GM21526 (cell line): ENCODE data around the gene PTPRN2.
"Not testable (repeated sequence)": the region's sequence is repeated elsewhere in the genome, so short reads cannot be mapped to it uniquely, and the experiment has no call there.

Experiments used
- ATAC-seq: cut with Tn5 transposase; IDR thresholded peaks from one replicate; pipeline ENCODE4 v1.9.1; 2021; ENCODE audit warnings: moderate library complexity; ENCODE audit not compliant: unreplicated experiment, low FRiP score

Gene PTPRN2

DNA sequence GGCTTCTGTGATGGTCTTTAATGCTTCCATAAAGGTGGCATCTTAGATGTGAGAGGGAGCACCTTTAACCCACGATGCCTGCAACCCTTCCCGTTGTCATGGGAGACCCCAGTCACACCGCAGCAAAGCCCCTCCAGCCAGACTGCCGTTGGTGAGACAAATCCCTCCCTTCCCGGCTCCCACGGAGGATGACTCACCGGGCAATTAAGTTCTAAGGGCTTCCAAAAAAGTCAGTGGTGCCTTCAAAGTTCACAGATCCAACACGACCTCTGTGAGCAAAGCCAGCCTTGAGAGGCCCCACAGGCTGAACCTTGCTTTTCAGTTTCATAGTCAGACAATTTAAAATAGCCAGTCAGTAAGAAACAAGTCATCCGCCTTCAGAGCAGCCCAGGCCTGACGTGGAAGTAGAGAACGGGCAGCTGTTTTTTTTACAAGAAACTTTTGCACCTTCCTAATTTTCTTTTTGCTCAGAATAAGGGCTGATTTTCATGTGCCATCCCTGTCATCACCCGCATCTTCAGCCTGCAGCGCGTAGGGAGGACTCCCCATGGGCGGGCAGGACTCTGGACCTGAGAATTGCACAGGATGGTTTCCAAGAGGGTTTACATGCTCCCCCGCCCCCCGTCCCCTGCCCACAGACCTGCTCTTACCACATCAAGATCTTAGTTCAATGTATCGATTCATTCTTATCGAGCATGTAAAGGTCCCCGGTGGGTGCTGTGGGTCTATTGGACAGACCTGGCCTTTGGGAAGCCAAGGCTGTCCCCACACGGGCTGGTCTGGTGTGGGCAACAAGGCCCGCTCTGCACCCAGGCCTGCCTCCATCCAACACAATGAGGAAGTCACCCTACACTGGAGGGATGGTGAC is 916.9 kb downstream of the PTPRN2 start:
- ATAC-seq = no peak

DNA sequence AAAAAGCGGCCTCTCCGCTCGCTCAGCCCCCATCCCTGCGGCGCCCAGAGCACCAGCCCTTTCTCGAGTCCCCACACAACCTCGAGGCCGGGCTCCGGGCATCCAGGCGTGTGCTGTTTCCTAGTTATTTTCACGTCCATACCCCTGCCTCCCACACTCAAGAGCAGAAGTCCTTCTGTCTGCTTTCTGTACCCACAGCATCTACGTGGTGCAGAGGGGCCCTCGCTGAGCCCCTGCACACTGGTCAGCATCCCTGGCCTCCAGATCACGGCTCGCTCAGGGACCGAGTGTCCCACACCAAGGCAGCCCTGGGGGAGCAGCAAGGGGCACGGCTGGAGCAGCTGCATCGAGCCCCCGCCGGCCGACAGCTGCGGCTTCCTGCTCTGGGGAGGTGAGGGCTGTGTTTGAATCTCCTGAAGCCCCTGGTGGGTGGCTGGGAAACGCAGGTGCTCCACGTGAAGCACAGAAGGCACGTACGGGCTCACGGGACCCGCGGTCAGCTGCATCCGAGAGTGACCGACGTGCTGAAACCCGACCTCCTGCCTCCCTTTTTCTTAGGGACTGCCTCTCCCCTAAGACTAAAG is 917.8 kb downstream of the PTPRN2 start:
- ATAC-seq = no peak

DNA sequence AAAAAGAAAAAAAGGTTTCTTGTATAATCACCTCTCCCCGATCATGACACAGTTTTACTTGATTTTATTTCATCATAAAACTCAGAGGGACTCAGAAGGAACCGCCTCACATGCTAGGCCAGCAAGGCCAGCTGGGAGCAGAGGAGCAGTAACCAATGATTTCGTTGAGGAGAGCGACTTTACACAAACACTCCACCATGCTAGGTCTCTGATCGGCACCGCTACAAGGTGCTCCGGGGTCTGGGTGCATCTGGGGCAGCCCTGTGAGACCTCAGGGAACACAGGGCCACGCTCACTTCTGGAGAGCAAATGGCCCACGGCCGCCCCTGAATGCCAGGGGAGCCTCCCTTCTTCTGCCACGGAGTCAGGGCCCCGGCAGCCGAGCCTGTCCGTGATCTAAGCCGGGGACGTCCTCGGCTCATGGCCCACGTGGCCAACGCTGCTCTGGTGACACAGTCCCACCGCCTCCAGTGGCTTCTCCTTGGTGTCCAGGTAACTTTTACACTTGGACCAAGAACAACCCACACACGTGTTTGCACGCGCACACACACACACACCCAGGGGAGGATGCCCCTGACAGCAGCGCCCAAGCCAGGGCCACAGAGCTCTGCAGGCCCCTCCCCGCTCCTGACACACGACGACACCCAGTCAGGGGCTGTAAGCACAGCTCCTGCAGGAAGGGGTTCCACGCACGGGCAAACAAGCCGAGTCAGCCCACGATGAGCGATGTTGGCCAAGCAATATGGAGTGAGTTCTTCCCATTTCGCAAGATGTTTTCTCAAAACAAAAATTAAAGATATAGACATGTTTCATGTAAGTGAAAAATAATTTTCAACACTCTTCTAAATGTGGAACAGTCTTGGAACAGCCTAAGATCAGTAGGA is 918.5 kb downstream of the PTPRN2 start:
- ATAC-seq = no peak

DNA sequence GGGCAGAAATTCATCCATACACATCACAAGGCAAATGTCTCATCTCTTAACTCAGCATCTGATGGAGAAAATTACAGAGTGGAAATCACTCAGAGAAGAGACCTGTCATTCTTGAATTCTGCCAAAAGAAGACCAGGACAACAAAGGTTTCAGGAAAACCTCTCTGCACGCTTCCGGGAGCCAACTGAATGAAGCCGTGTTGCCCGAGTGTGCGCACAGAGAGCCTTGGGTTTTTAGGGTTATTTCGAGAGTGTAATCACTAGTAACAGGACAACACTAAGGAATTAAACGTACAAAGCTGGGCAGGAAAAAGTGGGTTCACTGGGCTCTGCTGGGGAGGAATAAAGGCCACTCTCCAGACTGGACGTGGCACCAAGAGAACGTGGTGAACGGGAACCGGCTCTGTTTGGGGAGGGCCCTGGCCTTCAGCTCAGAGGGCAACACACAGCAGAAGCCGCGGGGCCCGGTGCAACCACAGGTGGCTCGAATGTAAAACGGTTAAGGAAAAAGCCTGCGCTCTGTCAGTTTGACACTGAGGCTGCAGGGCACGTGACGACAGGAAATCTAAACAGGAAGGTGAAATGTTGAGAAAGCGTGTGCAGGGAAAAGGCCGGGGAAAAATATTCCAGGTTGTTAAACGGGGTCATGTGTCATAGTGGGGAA is 919.3 kb downstream of the PTPRN2 start:
- no peak for ATAC-seq

DNA sequence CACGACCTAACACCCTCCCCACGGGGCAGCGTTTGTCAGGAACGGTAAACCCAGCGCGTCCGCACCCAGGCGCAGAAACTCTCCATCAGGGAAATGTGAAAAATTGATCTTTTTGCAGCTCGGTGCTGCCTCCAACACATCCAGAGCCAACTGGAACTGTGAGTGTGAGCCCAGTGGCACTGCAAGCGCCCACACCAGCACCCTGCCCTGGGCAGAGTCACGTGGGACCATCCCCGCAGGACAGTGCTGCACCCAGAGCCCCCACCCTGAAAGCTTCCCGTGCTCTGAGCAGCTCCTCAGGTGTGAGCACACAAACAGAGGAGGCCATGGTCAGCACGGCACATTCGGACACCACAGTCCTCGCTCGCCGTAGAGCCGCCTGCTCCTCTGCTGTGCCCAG is 919.9 kb downstream of the PTPRN2 start:
- ATAC-seq = no peak

DNA sequence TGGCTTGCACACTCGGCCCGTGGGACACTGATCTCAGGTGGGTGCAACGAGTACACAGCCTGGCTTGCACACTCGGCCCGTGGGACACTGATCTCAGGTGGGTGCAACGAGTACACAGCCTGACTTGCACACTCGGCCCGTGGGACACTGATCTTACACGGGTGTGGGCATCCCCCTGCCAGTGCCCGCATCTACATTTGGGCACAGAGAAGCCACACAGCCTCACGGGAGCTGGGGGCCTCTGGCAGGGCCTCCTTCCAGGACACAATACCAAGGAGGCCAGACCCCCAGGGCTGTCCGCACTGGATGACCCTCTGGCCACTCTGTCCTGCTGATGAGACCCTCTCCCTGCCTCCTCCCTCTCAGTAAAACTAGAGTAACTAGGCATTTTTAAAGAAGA is 920.4 kb downstream of the PTPRN2 start:
- ATAC-seq = no peak

DNA sequence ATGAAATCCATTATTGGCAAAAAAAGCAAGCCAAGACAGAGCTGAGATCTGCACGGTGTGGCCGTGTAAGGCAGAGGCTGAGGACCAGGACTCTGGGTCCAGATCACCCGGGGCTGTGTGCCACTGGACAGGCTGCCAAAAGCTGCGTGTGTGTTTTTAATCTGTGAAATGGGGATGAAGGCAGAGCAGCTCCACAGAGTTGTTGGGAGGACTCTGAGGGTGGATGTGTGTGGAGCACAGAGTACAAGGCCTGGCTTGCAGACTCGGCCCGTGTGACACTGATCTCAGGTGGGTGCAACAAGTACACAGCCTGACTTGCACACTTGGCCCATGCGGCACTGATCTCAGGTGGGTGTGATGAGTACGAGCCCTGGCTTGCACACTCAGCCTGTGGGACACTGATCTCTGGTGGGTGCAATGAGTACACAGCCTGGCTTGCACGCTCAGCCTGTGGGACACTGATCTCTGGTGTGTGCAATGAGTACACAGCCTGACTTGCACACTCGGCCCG is 921.0 kb downstream of the PTPRN2 start:
- no peak for ATAC-seq

DNA sequence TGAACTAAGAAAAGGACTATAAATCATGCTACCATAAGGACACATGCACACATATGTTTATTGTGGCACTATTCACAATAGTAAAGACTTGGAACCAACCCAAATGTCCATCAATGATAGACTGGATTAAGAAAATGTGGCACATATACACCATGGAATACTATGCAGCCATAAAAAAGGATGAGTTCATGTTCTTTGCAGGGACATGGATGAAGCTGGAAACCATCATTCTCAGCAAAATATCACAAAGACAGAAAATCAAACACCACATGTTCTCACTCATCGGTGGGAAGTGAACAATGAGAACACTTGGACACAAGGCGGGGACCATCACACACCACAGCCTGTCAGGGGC is 922.0 kb downstream of the PTPRN2 start:
- ATAC-seq = not testable (repeated sequence)

DNA sequence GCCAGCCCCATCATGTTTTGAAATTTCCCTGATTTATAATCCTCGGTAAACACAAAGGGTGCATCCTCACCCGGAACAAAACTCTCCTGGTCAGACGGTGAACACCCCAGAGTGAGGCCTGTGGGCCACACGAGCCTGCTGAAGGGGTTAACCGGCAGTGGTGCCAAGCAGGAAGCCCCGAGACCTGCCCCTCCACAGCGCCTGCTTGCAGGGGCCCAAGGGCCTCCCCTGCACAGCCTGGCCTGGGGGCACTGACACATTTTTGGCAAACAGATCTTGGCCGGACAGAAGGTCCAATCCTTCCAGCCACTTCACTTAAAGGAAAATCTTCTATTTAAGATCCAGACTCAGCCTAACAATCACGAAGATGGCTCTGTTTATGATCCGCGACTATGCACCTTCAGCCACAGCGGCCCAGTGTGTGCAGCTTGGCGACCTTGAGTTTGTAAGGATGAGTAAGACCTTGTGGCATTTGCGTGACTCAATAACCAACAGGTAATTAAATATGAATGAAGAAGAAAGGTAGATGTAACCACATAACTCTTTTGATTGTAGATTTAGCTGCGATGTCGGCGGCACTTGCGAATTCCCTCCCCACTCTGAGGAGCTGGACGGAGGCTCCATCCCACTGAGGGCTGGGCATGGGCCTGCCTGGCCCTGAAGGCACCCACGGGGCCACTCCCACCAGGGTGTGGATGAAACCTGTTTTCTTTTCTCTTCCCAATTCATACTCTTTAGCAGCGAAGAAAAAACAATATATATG is 922.6 kb downstream of the PTPRN2 start:
- no peak for ATAC-seq

DNA sequence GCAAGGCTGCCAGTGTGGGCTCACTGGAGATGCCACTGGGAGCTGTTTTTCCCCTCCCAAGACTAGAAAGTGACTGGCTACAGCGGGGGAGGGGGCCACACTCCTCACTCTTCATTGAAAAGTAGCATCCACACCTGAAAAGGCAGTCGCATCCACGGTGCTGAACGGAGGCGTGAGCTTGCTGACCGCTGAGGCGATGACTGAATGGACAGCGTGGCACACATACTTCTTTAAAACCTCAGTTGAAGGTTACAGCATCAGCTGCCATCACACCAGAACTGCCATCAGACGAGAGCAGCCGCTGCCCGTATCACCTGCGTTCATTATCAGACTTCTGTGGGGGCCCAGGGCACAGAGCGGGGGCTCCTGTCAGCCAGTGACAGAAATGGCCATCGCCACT is 923.6 kb downstream of the PTPRN2 start:
- no peak for ATAC-seq

DNA sequence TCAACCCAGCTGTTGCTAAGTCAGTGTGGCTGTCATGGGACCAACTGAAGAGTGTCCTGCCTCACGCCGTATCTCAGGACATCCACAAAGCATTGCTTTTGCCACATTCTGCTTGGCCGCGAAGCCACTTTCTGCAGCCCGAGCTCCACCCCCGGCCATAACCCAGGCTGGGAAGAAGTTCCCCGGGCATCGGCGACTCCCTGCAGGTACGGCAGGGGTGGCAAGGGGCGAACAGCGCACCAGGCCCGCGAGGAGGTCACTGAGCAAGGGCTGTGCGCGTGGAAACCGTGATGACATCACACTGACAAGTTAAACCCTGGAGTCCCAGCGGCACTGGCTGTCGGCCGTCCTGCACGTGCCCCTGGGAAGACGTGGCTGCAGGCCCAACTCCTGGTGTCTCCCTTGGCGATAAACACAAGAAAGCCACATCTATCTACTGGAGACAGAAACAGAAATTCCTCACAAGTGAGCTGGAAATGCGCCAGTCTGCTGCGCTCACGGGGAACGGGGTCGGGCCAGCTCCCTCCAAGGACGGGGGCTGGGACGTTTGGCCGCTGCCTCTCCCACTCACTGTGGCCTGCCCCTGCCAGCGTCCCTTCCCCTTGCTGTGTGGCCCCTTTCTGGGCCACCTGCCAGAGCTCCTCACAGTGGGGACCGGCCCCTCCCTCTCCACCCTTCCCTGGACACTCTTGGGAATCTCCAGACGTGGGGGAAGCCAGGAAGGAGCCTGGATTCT is 924.5 kb downstream of the PTPRN2 start:
- no peak for ATAC-seq

DNA sequence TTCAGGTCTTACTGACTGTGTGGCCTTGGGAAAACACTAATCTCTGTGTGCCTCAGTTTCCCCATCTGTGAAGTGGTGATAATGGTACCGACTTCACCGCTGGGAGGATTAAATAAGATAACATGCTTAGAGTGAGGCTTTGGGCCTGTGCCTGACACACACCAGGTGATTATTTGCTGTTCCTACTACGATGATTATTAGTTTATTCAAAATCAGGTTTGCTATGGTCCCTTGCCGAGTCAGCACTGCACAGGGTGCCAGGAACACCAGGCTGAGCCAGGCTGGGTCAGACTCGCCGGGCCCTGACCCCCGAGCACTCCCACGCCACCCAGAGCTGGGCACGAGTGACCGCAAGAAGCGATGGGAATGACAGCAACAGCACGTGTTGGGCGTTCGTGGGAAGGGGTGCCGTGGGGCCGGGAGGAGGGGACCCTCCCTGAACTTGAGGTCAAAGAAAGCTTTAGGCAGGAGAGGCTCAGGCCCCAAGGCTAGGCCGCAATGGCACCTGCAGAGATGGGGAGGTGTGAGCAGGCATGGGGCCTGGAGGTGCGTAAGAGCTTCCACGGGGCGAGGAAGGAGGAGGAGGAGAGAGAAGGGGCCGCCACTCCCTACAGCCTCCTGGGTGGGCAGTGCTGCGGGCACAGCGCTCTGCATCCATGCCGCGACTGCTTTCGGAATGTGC is 925.4 kb downstream of the PTPRN2 start:
- ATAC-seq = no peak

DNA sequence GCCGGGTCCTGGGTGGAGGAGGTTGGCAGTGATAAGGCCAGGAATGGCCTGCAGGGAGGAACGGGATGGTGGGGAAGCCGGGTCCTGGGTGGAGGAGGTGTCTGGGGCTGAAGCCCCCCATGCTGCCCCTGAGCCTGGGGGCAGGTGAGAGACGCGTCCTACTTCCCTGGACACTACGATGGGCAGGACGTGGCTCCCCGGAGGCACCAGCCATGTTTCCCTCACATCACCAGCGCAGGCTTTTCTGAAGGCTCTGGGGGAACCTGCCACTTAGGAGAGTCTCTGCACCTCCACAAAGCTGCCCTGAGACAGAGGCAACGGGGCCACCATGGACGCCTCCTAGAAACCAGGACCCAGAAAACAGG is 926.0 kb downstream of the PTPRN2 start:
- ATAC-seq = no peak

DNA sequence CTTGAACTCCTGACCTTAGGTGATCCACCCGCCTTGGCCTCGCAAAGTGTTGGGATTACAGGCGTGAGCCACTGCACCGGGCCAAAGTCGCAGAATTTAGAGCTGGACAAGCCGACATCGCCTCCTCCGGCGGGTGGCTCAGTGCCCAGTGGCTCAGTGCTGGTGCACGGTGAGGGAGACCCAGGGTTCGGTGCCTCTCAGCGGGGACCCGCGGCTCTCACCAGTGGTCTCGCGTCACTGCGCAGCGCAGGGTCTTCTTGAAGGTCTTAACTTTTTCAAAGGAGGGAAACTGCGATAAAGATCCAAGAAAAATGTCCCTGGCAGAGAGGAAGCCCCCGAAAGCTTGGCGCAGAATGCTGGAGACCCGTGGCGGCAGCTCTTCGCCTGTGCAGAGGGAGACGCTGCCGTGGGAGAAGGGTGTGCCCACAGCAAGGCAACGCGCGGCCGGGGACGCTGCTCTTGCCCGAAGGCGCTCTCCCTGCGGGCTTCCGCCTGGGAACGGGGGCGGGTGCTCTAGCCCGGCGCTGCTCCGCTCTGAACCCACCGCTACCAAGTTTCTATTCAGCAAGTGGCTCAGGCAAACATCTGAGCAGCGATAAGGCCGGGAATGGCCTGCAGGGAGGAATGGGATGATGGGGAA is 926.5 kb downstream of the PTPRN2 start:
- ATAC-seq = no peak

DNA sequence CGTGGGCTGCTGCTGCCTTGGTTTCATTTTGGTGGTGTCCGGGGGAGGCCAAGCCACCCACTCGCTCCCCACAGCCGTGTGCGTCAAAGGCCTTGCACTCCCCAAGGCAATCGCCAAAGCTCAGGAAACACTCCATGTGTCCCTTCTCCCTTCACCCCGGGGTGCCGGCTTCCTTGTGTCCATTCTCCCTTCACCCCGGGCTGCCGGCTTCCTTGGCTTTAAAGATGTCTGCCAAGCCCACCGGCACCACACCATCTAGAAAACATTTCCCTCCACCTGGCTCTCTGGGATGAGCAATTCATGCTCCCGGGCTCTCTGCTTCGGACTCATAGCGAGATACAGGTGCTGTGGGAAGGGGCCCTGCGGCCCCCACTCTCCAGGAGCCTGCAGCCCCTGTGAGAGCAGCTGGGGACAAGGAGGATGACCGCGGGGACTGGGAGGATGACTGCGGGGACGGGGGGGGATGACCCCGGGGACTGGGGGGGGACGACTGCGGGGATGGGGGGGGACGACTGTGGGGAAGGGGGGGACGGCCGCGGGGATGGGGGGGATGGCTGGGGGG is 928.7 kb downstream of the PTPRN2 start:
- no peak for ATAC-seq

DNA sequence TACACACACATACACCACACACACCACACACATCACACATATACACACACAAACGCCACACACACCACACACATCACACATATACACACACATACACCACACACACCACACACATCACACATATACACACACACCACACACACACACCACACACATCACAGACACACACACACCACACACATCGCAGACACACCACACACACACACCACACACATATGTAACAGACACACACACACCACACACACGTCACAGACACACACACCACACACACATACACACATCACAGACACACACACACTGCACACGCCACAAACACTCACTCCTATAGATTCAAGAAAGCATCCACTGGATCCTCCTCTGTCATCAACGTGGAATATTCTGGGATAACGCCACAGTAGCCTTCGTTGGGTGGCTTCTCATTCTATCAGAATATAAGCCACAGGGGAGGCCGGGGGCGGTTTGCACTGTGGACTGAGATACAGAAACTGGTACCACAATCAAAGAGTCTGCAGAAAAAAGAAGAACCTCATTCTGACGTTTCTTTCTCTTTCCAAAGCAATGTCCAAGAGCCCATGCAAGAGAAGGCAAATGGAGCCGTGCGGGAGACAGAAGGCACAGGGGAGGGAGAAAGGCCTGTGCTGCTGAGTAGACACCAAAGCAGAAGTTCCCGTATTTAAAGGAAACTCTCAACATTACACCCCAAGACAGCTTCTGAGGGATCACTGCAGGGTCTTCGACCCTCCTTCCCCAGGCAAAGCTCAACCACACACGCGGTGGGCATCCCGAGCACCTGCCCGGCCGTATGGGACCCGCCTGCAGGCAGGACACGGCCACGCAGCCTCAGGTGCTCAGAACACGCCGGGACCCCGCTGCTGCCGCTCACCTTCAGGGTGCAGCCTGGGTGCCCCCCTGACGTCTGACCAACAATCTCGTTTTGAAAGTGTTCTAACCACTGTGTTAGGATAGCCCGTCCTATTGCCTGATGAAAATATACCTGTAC is 929.6 kb downstream of the PTPRN2 start:
- ATAC-seq = no peak
